IMR-90 (cell line): Measurements from ENCODE around the gene ROR2. TPM values are rescaled to one million over a fixed set of nuclear protein-coding genes. Genes with fewer than 3 reads are reported as not detected.

Experiments
- ATAC-seq: fragments of 200-7000 bp; cut with Tn5 transposase; 2 replicates; pipeline ENCODE4 v1.9.1; 2020; ENCODE audit warnings: low read depth, mild to moderate bottlenecking, moderate library complexity
- BruUV-seq: library from RNA; stranded (reverse); fragments of 400-500 nt; replicated peaks from 2 replicates; lab custom pipeline; 2021; lab: Mats Ljungman, UMichigan
- CTCF ChIA-PET: fragments of 300-600 bp; formaldehyde crosslinking; extraction: SDS; loops from one replicate; lab custom pipeline; 2021; ENCODE audit warnings: antibody characterized with exemption; lab: Yijun Ruan, JAX
- POLR2A ChIA-PET: fragments of 300-600 bp; sonication (Branson Sonifier 250); formaldehyde crosslinking; loops from one replicate; lab custom pipeline; 2022; ENCODE audit warnings: antibody characterized with exemption; ENCODE audit not compliant: unreplicated experiment; lab: Charles Lee
- DNase-seq: peaks from one replicate; pipeline ENCODE4 v3.0.0; 2013
- H2AFZ ChIP-seq: replicated peaks from 2 replicates; pipeline ENCODE3; 2013; ENCODE audit warnings: low read length, mild to moderate bottlenecking; ENCODE audit not compliant: poor library complexity
- H2AK5ac ChIP-seq: 2 replicates; pipeline ENCODE4 v1.6.1; 2013; ENCODE audit warnings: low read depth, low read length, inconsistent platforms
- H2AK9ac ChIP-seq: replicated peaks from 2 replicates; pipeline ENCODE3; 2013; ENCODE audit warnings: mild to moderate bottlenecking, low read depth, low read length, moderate library complexity; ENCODE audit not compliant: poor library complexity
- H2BK120ac ChIP-seq: 2 replicates; pipeline ENCODE4 v1.6.1; 2013; ENCODE audit warnings: low read depth, low read length, inconsistent platforms
- H2BK15ac ChIP-seq: 3 replicates; pipeline ENCODE4 v1.6.1; 2013; ENCODE audit warnings: low read depth, low read length, inconsistent platforms
- H2BK20ac ChIP-seq: 2 replicates; pipeline ENCODE4 v1.6.1; 2013; ENCODE audit warnings: low read depth, mild to moderate bottlenecking, inconsistent platforms, low read length, moderate library complexity
- H2BK5ac ChIP-seq: 2 replicates; pipeline ENCODE4 v1.6.1; 2013; ENCODE audit warnings: mild to moderate bottlenecking, low read depth, low read length, inconsistent platforms; ENCODE audit not compliant: poor library complexity, severe bottlenecking
- H3K14ac ChIP-seq: replicated peaks from 2 replicates; pipeline ENCODE4 v1.6.1; 2013; ENCODE audit warnings: low read depth, low read length, inconsistent platforms
- H3K18ac ChIP-seq: 2 replicates; pipeline ENCODE4 v1.6.1; 2013; ENCODE audit warnings: low read depth, low read length, control low read depth
- H3K23ac ChIP-seq: 2 replicates; pipeline ENCODE4 v1.6.1; 2013; ENCODE audit warnings: low read depth, low read length, inconsistent platforms
- H3K27ac ChIP-seq: 2 replicates; pipeline ENCODE4 v1.5.1; 2013; ENCODE audit warnings: mild to moderate bottlenecking, control low read depth, low read length; ENCODE audit not compliant: insufficient read depth
- H3K27me3 ChIP-seq: 2 replicates; pipeline ENCODE4 v1.6.1; 2013; ENCODE audit warnings: low read length; ENCODE audit not compliant: control insufficient read depth, insufficient read depth
- H3K36me3 ChIP-seq: 2 replicates; pipeline ENCODE4 v1.6.1; 2013; ENCODE audit warnings: low read length, mixed read lengths; ENCODE audit not compliant: control insufficient read depth, insufficient read depth
- H3K4ac ChIP-seq: 2 replicates; pipeline ENCODE4 v1.6.1; 2013; ENCODE audit warnings: low read depth, low read length, inconsistent platforms
- H3K4me1 ChIP-seq: 2 replicates; pipeline ENCODE4 v1.6.1; 2013; ENCODE audit warnings: low read length, mixed read lengths; ENCODE audit not compliant: control insufficient read depth, insufficient read depth
- H3K4me2 ChIP-seq: 2 replicates; pipeline ENCODE4 v1.6.1; 2013; ENCODE audit warnings: low read depth, mild to moderate bottlenecking, control low read depth, low read length, moderate library complexity
- H3K4me3 ChIP-seq: 2 replicates; pipeline ENCODE4 v1.5.1; 2013; ENCODE audit warnings: low read depth, mild to moderate bottlenecking, control low read depth, low read length, moderate library complexity; ENCODE audit not compliant: insufficient read depth
- H3K56ac ChIP-seq: 2 replicates; pipeline ENCODE4 v1.6.1; 2013; ENCODE audit warnings: low read length, inconsistent platforms; ENCODE audit not compliant: insufficient read depth; ENCODE audit errors: extremely low read depth
- H3K79me1 ChIP-seq, 2 experiments: 2 replicates each; pipeline ENCODE4 v1.6.1; 2013; ENCODE audit warnings: low read length in 2 of 2, inconsistent platforms in 1 of 2, low read depth in 1 of 2
- H3K9ac ChIP-seq: 2 replicates; pipeline ENCODE4 v1.6.1; 2013; ENCODE audit warnings: low read depth, low read length, control low read depth
- H3K9me1 ChIP-seq: 2 replicates; pipeline ENCODE4 v1.6.1; 2013; ENCODE audit warnings: low read length, inconsistent platforms; ENCODE audit not compliant: insufficient read depth
- H3K9me3 ChIP-seq: 2 replicates; pipeline ENCODE4 v1.6.1; 2013; ENCODE audit warnings: low read length; ENCODE audit not compliant: control insufficient read depth, insufficient read depth
- H4K20me1 ChIP-seq: 2 replicates; pipeline ENCODE4 v1.6.1; 2013; ENCODE audit warnings: low read length, inconsistent platforms; ENCODE audit not compliant: insufficient read depth
- H4K5ac ChIP-seq: 2 replicates; pipeline ENCODE4 v1.6.1; 2013; ENCODE audit warnings: mild to moderate bottlenecking, low read depth, low read length, control low read depth
- H4K8ac ChIP-seq, 2 experiments: 2 replicates each; pipeline ENCODE4 v1.6.1; 2013; ENCODE audit warnings: low read depth in 2 of 2, low read length in 2 of 2, control low read depth in 1 of 2, inconsistent platforms in 1 of 2
- H4K91ac ChIP-seq: 2 replicates; pipeline ENCODE4 v1.6.1; 2013; ENCODE audit warnings: low read depth, low read length, inconsistent platforms; ENCODE audit not compliant: insufficient read depth
- BHLHE40 ChIP-seq: fragments of 150-350 bp; IDR thresholded peaks from 2 replicates; pipeline ENCODE4 v1.6.1; 2016; ENCODE audit warnings: mild to moderate bottlenecking, low read depth, low read length
- CEBPB ChIP-seq: IDR thresholded peaks from 2 replicates; pipeline ENCODE4 v1.6.1; 2012; ENCODE audit warnings: low read depth, low read length, improper control_type of control experiment
- CHD1 ChIP-seq: IDR thresholded peaks from 2 replicates; pipeline ENCODE4 v1.6.1; 2012; ENCODE audit warnings: low read depth, low read length, improper control_type of control experiment
- FOS ChIP-seq: fragments of 150-350 bp; IDR thresholded peaks from 2 replicates; pipeline ENCODE4 v1.6.1; 2016; ENCODE audit warnings: low read depth, low read length
- MAFK ChIP-seq: IDR thresholded peaks from 2 replicates; pipeline ENCODE4 v1.6.1; 2012; ENCODE audit warnings: low read depth, low read length, improper control_type of control experiment
- MAZ ChIP-seq: IDR thresholded peaks from 2 replicates; pipeline ENCODE4 v1.6.1; 2012; ENCODE audit warnings: low read depth, mild to moderate bottlenecking, low read length, improper control_type of control experiment, moderate library complexity, borderline replicate concordance
- MXI1 ChIP-seq: IDR thresholded peaks from 2 replicates; pipeline ENCODE4 v1.6.1; 2012; ENCODE audit warnings: low read depth, mild to moderate bottlenecking, low read length, moderate library complexity, borderline replicate concordance
- NFE2L2 ChIP-seq: fragments of 150-350 bp; IDR thresholded peaks from 2 replicates; pipeline ENCODE4 v1.6.1; 2016; ENCODE audit warnings: low read depth, mild to moderate bottlenecking, low read length
- POLR2A ChIP-seq: IDR thresholded peaks from 2 replicates; pipeline ENCODE4 v1.6.1; 2012; ENCODE audit warnings: mild to moderate bottlenecking, low read depth, low read length
- RAD21 ChIP-seq: IDR thresholded peaks from 2 replicates; pipeline ENCODE4 v1.6.1; 2012; ENCODE audit warnings: low read length, improper control_type of control experiment
- RCOR1 ChIP-seq: IDR thresholded peaks from 2 replicates; pipeline ENCODE4 v1.6.1; 2012; ENCODE audit warnings: mild to moderate bottlenecking, low read length, improper control_type of control experiment; ENCODE audit not compliant: insufficient replicate concordance
- RFX5 ChIP-seq: IDR thresholded peaks from 2 replicates; pipeline ENCODE4 v1.8.0; 2012; ENCODE audit warnings: low read depth, mild to moderate bottlenecking, low read length, moderate library complexity
- SMC3 ChIP-seq: fragments of 150-350 bp; IDR thresholded peaks from 2 replicates; pipeline ENCODE4 v1.6.1; 2016; ENCODE audit warnings: low read depth, mild to moderate bottlenecking, antibody characterized with exemption, low read length, moderate library complexity
- WGBS, 2 experiments: methylation state at CpG; one replicate each; pipeline versions ENCODE4 v1.1.5 to v1.1.7; 2013; ENCODE audit warnings: missing lambda C conversion rate in 2 of 2; ENCODE audit not compliant: insufficient read length in 1 of 2; ENCODE audit errors: extremely low coverage in 2 of 2; 5-methylcytosine and 5-hydroxymethylcytosine counted together
- dilution Hi-C: fragments of 300-500 bp; cut with HindIII; formaldehyde crosslinking; loops from one replicate; pipeline ENCODE4 v1.14.3; 2018; ENCODE audit warnings: low sequenced_read_pairs; ENCODE audit not compliant: unreplicated experiment
- in situ Hi-C: fragments of 300-500 bp; cut with MboI; formaldehyde crosslinking; loops from 3 replicates; pipeline ENCODE4 v1.14.3; 2019; ENCODE audit warnings: low sequenced_read_pairs, inconsistent platforms, mixed read lengths
- intact Hi-C: fragments of 100-400 bp; cut with micrococcal nuclease; formaldehyde crosslinking; loops from 2 replicates; pipeline ENCODE4 v1.10.0; 2022
- polyA plus RNA-seq, 3 experiments: library from polyadenylated mRNA; depleted of rRNA; stranded (reverse); fragments of >200 nt; gene quantifications; 2 replicates each; pipeline ENCODE4 v1.2.3, GENCODE V29; 2012; ENCODE audit warnings: low replicate concordance in 1 of 3
- total RNA-seq: library from RNA; depleted of rRNA; stranded (reverse); fragments of >200 nt; gene quantifications from 2 replicates; pipeline ENCODE4 v1.2.3, GENCODE V29; 2012
- TF ChIP-seq, protein P1 (sequence below): fragments of 150-350 bp; IDR thresholded peaks from 2 replicates; pipeline ENCODE4 v1.6.1; 2016; ENCODE audit warnings: low read depth, mild to moderate bottlenecking, low read length, moderate library complexity, borderline replicate concordance
- TF ChIP-seq, protein P2 (sequence below): conservative IDR thresholded peaks from 2 replicates; pipeline ENCODE4 v1.5.1; 2012; ENCODE audit warnings: mild to moderate bottlenecking, low read depth, low read length, improper control_type of control experiment
- TF ChIP-seq, protein P3 (sequence below): fragments of 150-350 bp; IDR thresholded peaks from 2 replicates; pipeline ENCODE4 v1.6.1; 2017; ENCODE audit warnings: mild to moderate bottlenecking, antibody characterized with exemption, low read length, low read depth

ROR2 gene
- total and polyA plus RNA-seq, 2 of the 4 experiments (the other 2 are of a cell fraction): 2.3 to 4.8 TPM

DNA sequence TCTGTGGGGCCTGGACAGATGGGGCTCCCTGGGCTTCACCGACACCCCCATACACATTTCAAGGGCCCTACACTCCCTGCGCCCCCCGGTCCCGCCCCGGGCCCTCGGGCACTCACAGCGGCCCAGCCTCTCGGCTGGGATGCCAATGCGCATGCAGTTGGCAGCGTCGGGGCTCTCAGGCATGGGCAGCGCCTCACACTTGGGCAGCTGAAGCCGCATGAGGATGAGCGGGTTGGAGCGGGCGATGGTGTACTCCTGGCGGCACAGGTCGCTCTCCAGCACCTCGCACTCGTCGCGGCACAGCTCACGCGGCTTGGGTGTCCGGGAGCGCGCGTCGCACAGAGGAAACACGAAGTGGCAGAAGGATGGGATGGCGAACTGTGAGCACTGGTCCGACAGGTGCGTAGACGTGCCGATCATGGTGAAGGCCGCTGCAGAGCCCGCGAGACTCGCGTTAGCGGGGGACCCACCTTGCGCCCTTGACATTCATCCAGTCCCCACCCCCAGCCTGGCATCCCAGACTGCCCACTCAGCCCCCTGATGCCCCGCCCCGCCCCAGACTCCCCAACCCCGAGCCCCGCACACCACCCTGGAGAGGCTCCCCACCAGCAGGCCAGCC, 216.9 kb downstream of the ROR2 start:
- Histone ChIP-seq H2BK120ac (no peak overlapping the region), H3K9me1 (peaks cover 3% of the 10 kb centered on the region; the same call in 1 of the 2 replicates), H2BK15ac (no peak overlapping the region), H3K36me3 (peaks cover 49% of the 10 kb centered on the region; the same call in 1 of the 2 replicates), H3K18ac (no peak overlapping the region), H3K23ac (no peak overlapping the region), H3K9me3 (no peaks in the 10 kb centered on the region), H3K9ac (no peak overlapping the region), H2BK20ac (no peak overlapping the region), H2AK5ac (no peak overlapping the region), H3K14ac (no peak overlapping the region), H2BK5ac (no peak overlapping the region), H3K56ac (no peak overlapping the region), H2AK9ac (no peak overlapping the region), H4K20me1 (no peaks in the 10 kb centered on the region), H3K79me1 (no peaks in the 10 kb centered on the region), H3K4me3 (no peak overlapping the region), H3K4ac (no peak overlapping the region), H3K4me1 (peaks cover 4% of the 10 kb centered on the region; the same call in 1 of the 2 replicates), H3K27me3 (no peaks in the 10 kb centered on the region), H2AFZ (no peak overlapping the region), H3K4me2 (no peak overlapping the region), H4K5ac (no peak overlapping the region), H4K8ac (no peak overlapping the region), H3K27ac (no peak overlapping the region), H4K91ac (no peak overlapping the region)
- TF ChIP-seq, protein P1, sequence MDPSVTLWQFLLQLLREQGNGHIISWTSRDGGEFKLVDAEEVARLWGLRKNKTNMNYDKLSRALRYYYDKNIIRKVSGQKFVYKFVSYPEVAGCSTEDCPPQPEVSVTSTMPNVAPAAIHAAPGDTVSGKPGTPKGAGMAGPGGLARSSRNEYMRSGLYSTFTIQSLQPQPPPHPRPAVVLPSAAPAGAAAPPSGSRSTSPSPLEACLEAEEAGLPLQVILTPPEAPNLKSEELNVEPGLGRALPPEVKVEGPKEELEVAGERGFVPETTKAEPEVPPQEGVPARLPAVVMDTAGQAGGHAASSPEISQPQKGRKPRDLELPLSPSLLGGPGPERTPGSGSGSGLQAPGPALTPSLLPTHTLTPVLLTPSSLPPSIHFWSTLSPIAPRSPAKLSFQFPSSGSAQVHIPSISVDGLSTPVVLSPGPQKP: no peak
- no peak for TF ChIP-seq CEBPB
- no peak for TF ChIP-seq RCOR1
- TF ChIP-seq MAFK: no peak
- TF ChIP-seq NFE2L2: no peak
- TF ChIP-seq CHD1: no peak
- no peak for TF ChIP-seq SMC3
- no peak for TF ChIP-seq RFX5
- TF ChIP-seq, protein P2, sequence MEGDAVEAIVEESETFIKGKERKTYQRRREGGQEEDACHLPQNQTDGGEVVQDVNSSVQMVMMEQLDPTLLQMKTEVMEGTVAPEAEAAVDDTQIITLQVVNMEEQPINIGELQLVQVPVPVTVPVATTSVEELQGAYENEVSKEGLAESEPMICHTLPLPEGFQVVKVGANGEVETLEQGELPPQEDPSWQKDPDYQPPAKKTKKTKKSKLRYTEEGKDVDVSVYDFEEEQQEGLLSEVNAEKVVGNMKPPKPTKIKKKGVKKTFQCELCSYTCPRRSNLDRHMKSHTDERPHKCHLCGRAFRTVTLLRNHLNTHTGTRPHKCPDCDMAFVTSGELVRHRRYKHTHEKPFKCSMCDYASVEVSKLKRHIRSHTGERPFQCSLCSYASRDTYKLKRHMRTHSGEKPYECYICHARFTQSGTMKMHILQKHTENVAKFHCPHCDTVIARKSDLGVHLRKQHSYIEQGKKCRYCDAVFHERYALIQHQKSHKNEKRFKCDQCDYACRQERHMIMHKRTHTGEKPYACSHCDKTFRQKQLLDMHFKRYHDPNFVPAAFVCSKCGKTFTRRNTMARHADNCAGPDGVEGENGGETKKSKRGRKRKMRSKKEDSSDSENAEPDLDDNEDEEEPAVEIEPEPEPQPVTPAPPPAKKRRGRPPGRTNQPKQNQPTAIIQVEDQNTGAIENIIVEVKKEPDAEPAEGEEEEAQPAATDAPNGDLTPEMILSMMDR: no peak
- TF ChIP-seq, protein P3, sequence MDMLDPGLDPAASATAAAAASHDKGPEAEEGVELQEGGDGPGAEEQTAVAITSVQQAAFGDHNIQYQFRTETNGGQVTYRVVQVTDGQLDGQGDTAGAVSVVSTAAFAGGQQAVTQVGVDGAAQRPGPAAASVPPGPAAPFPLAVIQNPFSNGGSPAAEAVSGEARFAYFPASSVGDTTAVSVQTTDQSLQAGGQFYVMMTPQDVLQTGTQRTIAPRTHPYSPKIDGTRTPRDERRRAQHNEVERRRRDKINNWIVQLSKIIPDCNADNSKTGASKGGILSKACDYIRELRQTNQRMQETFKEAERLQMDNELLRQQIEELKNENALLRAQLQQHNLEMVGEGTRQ: no peak
- no peak for TF ChIP-seq MXI1
- TF ChIP-seq RAD21: no peak
- TF ChIP-seq MAZ: no peak
- no peak for TF ChIP-seq POLR2A
- TF ChIP-seq FOS: no peak
- no peak for TF ChIP-seq BHLHE40
- dilution Hi-C loops: no loop called here
- BruUV-seq: no TSS peak
- no peak for ATAC-seq
- ChIA-PET CTCF (no interaction called here), POLR2A (no interaction called here)
- no peak for DNase-seq
- intact Hi-C loops: no loop called here
- whole genome bisulfite sequencing, 2 experiments: 93% methylated on average over 27 of the region's 46 CpGs; no CpG with 5 or more reads in 1 of the 2 experiments
- in situ Hi-C loops: loop anchor here (5.0 kb wide), 1 partner anchor 816 kb away; no protein-coding TSS in a partner anchor
